Adrenal gland (tissue), 12 donors: Measurements from ENCODE around the gene STK17A. TPM values are rescaled to one million over a fixed set of nuclear protein-coding genes. Genes with fewer than 3 reads are reported as not detected.
A peak's percentile ranks its signal among the peaks of the same experiment; 100 is the strongest.

Experiments
- DNase-seq, 7 donors: peaks; one replicate each; pipeline ENCODE4 v3.0.0-alpha.2; 2019 to 2020
- H3K27ac ChIP-seq, 5 donors: fragments of 200-600 bp; sonication (generic) in 4 of 5; 1 replicate in 3 of 5; 2 replicates in 2 of 5; pipeline versions ENCODE4 v1.5.1 to v1.8.0; 2016 to 2020; ENCODE audit warnings: mild to moderate bottlenecking in 1 of 5
- H3K27me3 ChIP-seq: fragments of 200-600 bp; 2 replicates; pipeline ENCODE4 v1.8.0; 2021
- H3K36me3 ChIP-seq, 2 donors: fragments of 200-600 bp; replicated peaks in 1 of 2; 1 replicate in 1 of 2; 2 replicates in 1 of 2; pipeline versions ENCODE4 v1.5.1 to v1.8.0; 2018 to 2022
- H3K4me1 ChIP-seq, 2 donors: fragments of 200-600 bp; replicated peaks in 1 of 2; 1 replicate in 1 of 2; 2 replicates in 1 of 2; pipeline versions ENCODE4 v1.5.1 to v1.8.0; 2018 to 2021
- H3K4me3 ChIP-seq, 4 donors: fragments of 200-600 bp; sonication (generic) in 3 of 4; one replicate each; pipeline ENCODE4 v1.5.1; 2016 to 2018
- H3K9me3 ChIP-seq, 3 donors: fragments of 200-600 bp; sonication (generic) in 1 of 3; replicated peaks in 1 of 3; 1 replicate in 2 of 3; 2 replicates in 1 of 3; pipeline versions ENCODE4 v1.5.1 to v1.8.0; 2016 to 2021
- POLR2A ChIP-seq, 2 donors: fragments of 450-650 bp; IDR thresholded peaks; one replicate each; pipeline ENCODE4 v1.6.1; 2017; ENCODE audit warnings: antibody characterized with exemption in 2 of 2, mild to moderate bottlenecking in 2 of 2, moderate library complexity in 1 of 2
- WGBS, 4 donors: extraction: QIAGEN DNeasy Blood & Tissue Kit in 2 of 4; methylation state at CpG; one replicate each; pipeline versions ENCODE4 v1.1.5 to v1.1.7; 2013 to 2017; 5-methylcytosine and 5-hydroxymethylcytosine counted together
- intact Hi-C, 2 donors: fragments of 100-400 bp; cut with DNase I; formaldehyde crosslinking; loops; one replicate each; pipeline versions ENCODE4 v1.14.1 to v1.15.0; 2022 to 2023
- polyA plus RNA-seq, 3 donors: library from polyadenylated mRNA; stranded (reverse); fragments of 200-250 nt in 2 of 3; fragments of 350-450 nt in 1 of 3; fragmentation: Illumina TruSeq in 1 of 3; extraction: RNeasy Lipid Tissue Mini Kit (QIAGEN cat#74804) in 1 of 3; gene quantifications; one replicate each; pipeline ENCODE4 v1.2.3, GENCODE V29; 2013 to 2014
- total RNA-seq, 9 donors: library from RNA; depleted of rRNA in 4 of 9; stranded (reverse); fragments of >200 nt in 4 of 9; fragments of 120-200 nt in 1 of 9; fragmentation: NEBNext Ultra II Directional in 1 of 9; extraction: Animal tissue kit (Norgen Biotek cat#: 25700) in 1 of 9; gene quantifications; one replicate each; pipeline versions ENCODE4 v1.1.0 to v1.2.4, GENCODE V29; 2013 to 2023
- TF ChIP-seq, protein P1 (sequence below), 6 experiments: fragments of 450-650 bp in 4 of 6; fragments of 200-600 bp in 2 of 6; sonication (generic) in 1 of 6; IDR thresholded peaks; 1 replicate in 5 of 6; 2 replicates in 1 of 6; pipeline versions ENCODE4 v1.5.1 to v1.8.0; 2016 to 2021; ENCODE audit warnings: antibody characterized with exemption in 6 of 6, mild to moderate bottlenecking in 2 of 6, moderate library complexity in 1 of 6
- donor health status: healthy with polysubstance abuse.
- donor health status: Bipolar disorder and iron deficiency.
- donor health status: DM: yes; HTN: yes; CAD: no.
- donor health status: DM: no; HTN: no; CAD: no.
- donor health status: DM: no; HTN: no; CAD: no.
- donor health status: DM: yes; HTN: yes; CAD: no.

The STK17A gene
- total and polyA plus RNA-seq, 12 donors = 7.8 to 46.0 (median 26.2) TPM

DNA sequence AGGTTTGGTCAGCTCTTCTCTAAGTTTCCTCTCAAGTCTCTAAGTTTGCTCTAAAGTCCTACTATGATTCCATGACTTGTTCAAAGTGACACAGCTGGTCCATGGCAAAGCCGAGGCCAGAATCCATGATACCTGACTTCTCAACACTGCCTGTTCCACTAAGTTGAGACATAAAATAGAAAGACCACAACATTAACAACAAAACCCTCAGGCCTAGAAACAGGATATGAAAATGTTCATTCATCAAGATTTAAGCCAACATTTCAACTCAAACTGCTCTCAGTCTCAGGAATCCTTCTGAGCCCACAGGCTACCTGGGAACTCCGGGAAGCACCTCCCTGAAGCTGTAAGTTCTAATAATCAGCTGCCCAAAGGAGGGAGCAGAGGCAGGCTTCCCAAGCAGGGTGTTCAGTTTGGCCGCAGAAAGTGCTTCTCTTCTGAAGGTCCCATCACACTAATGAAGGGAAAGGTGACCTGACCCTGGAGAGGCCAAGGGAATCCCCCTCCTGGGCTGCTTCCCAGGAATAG lies 62.9 kb downstream of the STK17A start:
- DNase-seq = no peak
- Histone ChIP-seq H3K4me3 (no peak overlapping the region), H3K9me3 (no peaks in the 10 kb centered on the region), H3K27ac (peak overlapping the region in 3 of 5 donors; percentile 91 to 93 (median 92)), H3K4me1 (peaks cover 29 to 51% of the 10 kb centered on the region in 2 donors), H3K36me3 (no peaks in the 10 kb centered on the region), H3K27me3 (no peaks in the 10 kb centered on the region)
- whole genome bisulfite sequencing, 4 donors = 81 to 91% (median 89%) methylated on average over 3 of the region's 3 CpGs
- TF ChIP-seq POLR2A (IDR thresholded peaks at IDR 0.05) = no peak
- TF ChIP-seq, protein P1, sequence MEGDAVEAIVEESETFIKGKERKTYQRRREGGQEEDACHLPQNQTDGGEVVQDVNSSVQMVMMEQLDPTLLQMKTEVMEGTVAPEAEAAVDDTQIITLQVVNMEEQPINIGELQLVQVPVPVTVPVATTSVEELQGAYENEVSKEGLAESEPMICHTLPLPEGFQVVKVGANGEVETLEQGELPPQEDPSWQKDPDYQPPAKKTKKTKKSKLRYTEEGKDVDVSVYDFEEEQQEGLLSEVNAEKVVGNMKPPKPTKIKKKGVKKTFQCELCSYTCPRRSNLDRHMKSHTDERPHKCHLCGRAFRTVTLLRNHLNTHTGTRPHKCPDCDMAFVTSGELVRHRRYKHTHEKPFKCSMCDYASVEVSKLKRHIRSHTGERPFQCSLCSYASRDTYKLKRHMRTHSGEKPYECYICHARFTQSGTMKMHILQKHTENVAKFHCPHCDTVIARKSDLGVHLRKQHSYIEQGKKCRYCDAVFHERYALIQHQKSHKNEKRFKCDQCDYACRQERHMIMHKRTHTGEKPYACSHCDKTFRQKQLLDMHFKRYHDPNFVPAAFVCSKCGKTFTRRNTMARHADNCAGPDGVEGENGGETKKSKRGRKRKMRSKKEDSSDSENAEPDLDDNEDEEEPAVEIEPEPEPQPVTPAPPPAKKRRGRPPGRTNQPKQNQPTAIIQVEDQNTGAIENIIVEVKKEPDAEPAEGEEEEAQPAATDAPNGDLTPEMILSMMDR (IDR thresholded peaks at IDR 0.05) = no peak
- intact Hi-C loops = loop anchor here in 1 of 2 donors (10.0 kb wide), 1 partner anchor 51 kb away; no protein-coding TSS in a partner anchor

- Histone ChIP-seq H3K4me3 (no peak overlapping the region), H3K4me1 (peaks cover 29 to 54% of the 10 kb centered on the region in 2 donors), H3K36me3 (no peaks in the 10 kb centered on the region), H3K27me3 (no peaks in the 10 kb centered on the region), H3K27ac (peak overlapping the region in 4 of 5 donors; percentile 50 to 93 (median 92)), H3K9me3 (no peaks in the 10 kb centered on the region)
- DNase-seq = peak in 3 of 7 donors; percentile 29 to 73 (median 50)
- intact Hi-C loops = loop anchor here in 1 of 2 donors (10.0 kb wide), 1 partner anchor 52 kb away; no protein-coding TSS in a partner anchor
- TF ChIP-seq, protein P1 (IDR thresholded peaks at IDR 0.05) = no peak
- TF ChIP-seq POLR2A (IDR thresholded peaks at IDR 0.05) = no peak
- WGBS, 4 donors = 41 to 58% (median 47%) methylated on average over 7 to 8 of the region's 8 CpGs
Measured at GRCh38 chr7:43646603-43647338, 63.9 kb downstream of the STK17A start.

DNA sequence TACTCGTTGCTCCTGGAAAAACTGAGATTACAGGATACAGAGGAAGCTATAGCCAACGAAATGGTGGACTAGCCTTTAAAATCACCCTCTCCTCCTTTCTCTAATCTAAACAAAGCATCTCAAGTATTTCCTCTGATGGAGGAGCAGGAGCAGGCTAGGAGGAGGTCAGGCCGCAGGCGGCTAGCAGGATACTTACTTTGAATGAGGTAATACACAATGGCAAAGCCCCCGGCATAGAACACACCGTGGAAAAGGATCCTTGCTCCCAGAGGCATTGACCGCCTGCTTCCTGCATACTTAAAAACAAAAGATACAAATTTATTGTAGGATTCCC lies 64.4 kb downstream of the STK17A start:
- H3K36me3 ChIP-seq = no peaks in the 10 kb centered on the region
- H3K27ac ChIP-seq = peak overlapping the region; percentile 50 to 93 (median 91)
- peaks cover 29 to 54% of the 10 kb centered on the region in 2 donors for H3K4me1 ChIP-seq
- intact Hi-C loops = loop anchor here in 1 of 2 donors (10.0 kb wide), 1 partner anchor 53 kb away; no protein-coding TSS in a partner anchor
- no peaks in the 10 kb centered on the region for H3K9me3 ChIP-seq
- no peaks in the 10 kb centered on the region for H3K27me3 ChIP-seq
- DNase-seq = peak in 1 of 7 donors; percentile 36
- 49 to 63% (median 57%) methylated on average over 7 of the region's 7 CpGs for WGBS, 4 donors
- no peak overlapping the region for H3K4me3 ChIP-seq
- no peak for TF ChIP-seq POLR2A (IDR thresholded peaks at IDR 0.05)
- TF ChIP-seq, protein P1 (IDR thresholded peaks at IDR 0.05) = no peak

DNA sequence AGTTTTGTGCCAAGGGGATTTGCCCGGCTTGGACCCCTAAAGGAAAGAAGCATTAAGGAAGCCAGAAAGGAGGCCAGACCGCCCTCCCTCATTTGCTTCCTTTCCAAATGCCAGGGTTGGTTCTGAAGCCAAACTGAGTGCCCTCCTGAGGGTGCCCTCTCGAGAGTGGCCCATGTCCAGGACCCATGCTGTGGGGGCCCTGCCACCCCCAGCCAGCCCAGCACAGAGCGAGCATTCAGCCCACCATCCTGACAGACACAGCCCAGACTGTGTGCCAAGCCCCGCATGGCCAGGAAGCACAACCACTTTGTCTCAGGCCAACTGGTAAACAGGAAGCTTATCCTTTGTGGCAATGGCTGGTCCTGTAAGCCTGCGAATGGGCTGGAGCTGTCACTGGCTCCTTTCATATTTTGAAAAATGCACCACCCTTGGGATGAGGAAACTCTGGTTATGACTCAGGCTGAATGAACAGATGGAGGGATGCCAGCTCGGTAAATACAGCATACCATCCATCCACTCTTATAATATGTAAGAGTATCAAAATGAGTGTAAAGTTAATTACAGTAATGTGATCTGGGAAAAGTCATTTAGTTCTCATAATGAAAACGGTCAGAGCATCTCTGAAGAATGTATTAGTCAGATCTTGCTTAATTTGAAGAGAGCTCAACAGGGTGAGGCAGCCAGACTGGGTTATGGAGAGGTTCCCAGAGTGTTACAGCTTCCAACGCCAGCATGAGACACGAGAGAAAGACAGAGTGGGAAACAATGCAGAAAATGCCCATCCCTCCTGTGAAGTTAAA lies 65.0 kb downstream of the STK17A start:
- TF ChIP-seq, protein P1 (IDR thresholded peaks at IDR 0.05) = no peak
- TF ChIP-seq POLR2A (IDR thresholded peaks at IDR 0.05) = peak in 1 of 2 donors; percentile 48
- H3K27me3 ChIP-seq = no peaks in the 10 kb centered on the region
- 14 to 20% (median 17%) methylated on average over 7 to 10 of the region's 10 CpGs for WGBS, 4 donors
- DNase-seq = peak; percentile 68 to 92 (median 85)
- H3K4me3 ChIP-seq = no peak overlapping the region
- peak overlapping the region; percentile 50 to 93 (median 91) for H3K27ac ChIP-seq
- peaks cover 29 to 54% of the 10 kb centered on the region in 2 donors for H3K4me1 ChIP-seq
- intact Hi-C loops = loop anchor here in 1 of 2 donors (10.0 kb wide), 1 partner anchor 53 kb away; no protein-coding TSS in a partner anchor
- H3K36me3 ChIP-seq = no peaks in the 10 kb centered on the region
- H3K9me3 ChIP-seq = no peaks in the 10 kb centered on the region
